ENCODE results near the gene ANXA2. TPM values are rescaled to one million over a fixed set of nuclear protein-coding genes. Genes with fewer than 3 reads are reported as not detected.

ANXA2 gene
- total and polyA plus RNA-seq, 4 donors, result 62.7 to 138 (median 107) TPM

GRCh38 chr15:60390231-60390630, 7.6 kb downstream of the ANXA2 start:
- Histone ChIP-seq H3K9me3 (ENCODE audit: control insufficient read depth in 4 of 4, low read length in 3 of 4) (no peaks in the 10 kb centered on the region), H3K4me3 (ENCODE audit: low read depth in 1 of 3, low read length in 3 of 3) (no peak overlapping the region), H3K27me3 (ENCODE audit: control insufficient read depth in 4 of 4, insufficient read depth in 4 of 4, low read length in 3 of 4) (no peaks in the 10 kb centered on the region), H3K27ac (ENCODE audit: low read depth in 1 of 2, low read length in 2 of 2) (peak overlapping the region; percentile 13 to 92), H3K9ac (ENCODE audit: low read depth in 1 of 2, low read length in 2 of 2) (no peak overlapping the region), H3K36me3 (ENCODE audit: control insufficient read depth in 4 of 4, insufficient read depth in 3 of 4, low read depth in 1 of 4, low read length in 3 of 4) (no peaks in the 10 kb centered on the region), H3K4me1 (ENCODE audit: control insufficient read depth in 4 of 4, insufficient read depth in 4 of 4, low read length in 3 of 4) (peaks cover 22 to 52% (median 35%) of the 10 kb centered on the region in 4 donors)
- no peak for TF ChIP-seq TAF1 (conservative IDR thresholded peaks at IDR 0.05)
- no peak for TF ChIP-seq JUND (IDR thresholded peaks at IDR 0.05)
- TF ChIP-seq, protein P1, sequence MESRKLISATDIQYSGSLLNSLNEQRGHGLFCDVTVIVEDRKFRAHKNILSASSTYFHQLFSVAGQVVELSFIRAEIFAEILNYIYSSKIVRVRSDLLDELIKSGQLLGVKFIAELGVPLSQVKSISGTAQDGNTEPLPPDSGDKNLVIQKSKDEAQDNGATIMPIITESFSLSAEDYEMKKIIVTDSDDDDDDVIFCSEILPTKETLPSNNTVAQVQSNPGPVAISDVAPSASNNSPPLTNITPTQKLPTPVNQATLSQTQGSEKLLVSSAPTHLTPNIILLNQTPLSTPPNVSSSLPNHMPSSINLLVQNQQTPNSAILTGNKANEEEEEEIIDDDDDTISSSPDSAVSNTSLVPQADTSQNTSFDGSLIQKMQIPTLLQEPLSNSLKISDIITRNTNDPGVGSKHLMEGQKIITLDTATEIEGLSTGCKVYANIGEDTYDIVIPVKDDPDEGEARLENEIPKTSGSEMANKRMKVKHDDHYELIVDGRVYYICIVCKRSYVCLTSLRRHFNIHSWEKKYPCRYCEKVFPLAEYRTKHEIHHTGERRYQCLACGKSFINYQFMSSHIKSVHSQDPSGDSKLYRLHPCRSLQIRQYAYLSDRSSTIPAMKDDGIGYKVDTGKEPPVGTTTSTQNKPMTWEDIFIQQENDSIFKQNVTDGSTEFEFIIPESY (IDR thresholded peaks at IDR 0.05), result no peak
- no peak for TF ChIP-seq RAD21 (IDR thresholded peaks at IDR 0.05)
- TF ChIP-seq HNF4G (IDR thresholded peaks at IDR 0.05), result no peak
- TF ChIP-seq, protein P2, sequence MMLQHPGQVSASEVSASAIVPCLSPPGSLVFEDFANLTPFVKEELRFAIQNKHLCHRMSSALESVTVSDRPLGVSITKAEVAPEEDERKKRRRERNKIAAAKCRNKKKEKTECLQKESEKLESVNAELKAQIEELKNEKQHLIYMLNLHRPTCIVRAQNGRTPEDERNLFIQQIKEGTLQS (IDR thresholded peaks at IDR 0.05), result no peak
- TF ChIP-seq EGR1 (IDR thresholded peaks at IDR 0.05; ENCODE audit: low read depth in 2 of 2), result no peak
- no peak for TF ChIP-seq GABPA (IDR thresholded peaks at IDR 0.05 in 1 of 2, conservative IDR thresholded peaks at IDR 0.05 in 1 of 2)
- no peak for TF ChIP-seq HNF4A (conservative IDR thresholded peaks at IDR 0.05)
- TF ChIP-seq REST (IDR thresholded peaks at IDR 0.05), result no peak
- TF ChIP-seq FOXA2 (IDR thresholded peaks at IDR 0.05), result no peak
- TF ChIP-seq, protein P3, sequence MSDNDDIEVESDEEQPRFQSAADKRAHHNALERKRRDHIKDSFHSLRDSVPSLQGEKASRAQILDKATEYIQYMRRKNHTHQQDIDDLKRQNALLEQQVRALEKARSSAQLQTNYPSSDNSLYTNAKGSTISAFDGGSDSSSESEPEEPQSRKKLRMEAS (IDR thresholded peaks at IDR 0.05), result no peak
- TF ChIP-seq RXRA (IDR thresholded peaks at IDR 0.05), result no peak
- no peak for TF ChIP-seq SP1 (IDR thresholded peaks at IDR 0.05)
- no peak for TF ChIP-seq CTCF (IDR thresholded peaks at IDR 0.05; ENCODE audit: low read depth, low read length, missing input control)
- DNase-seq (ENCODE audit: low spot score), result no peak
- 90% methylated on average over 6 of the region's 6 CpGs for WGBS

All from liver (tissue), 9 donors.